HEK293 (cell line): ENCODE data around the gene ERAS.

Experiments used
- GLIS1 ChIP-seq: fragments of 450-650 bp; formaldehyde crosslinking; IDR thresholded peaks from 2 replicates; pipeline ENCODE4 v1.5.1; 2016; ENCODE audit warnings: missing biosample characterization, missing genetic modification characterization
- MZF1 ChIP-seq: fragments of 450-650 bp; formaldehyde crosslinking; IDR thresholded peaks from 2 replicates; pipeline ENCODE4 v1.5.1; 2017; ENCODE audit warnings: missing biosample characterization, missing genetic modification characterization, borderline replicate concordance
- SP2 ChIP-seq: fragments of 450-650 bp; formaldehyde crosslinking; IDR thresholded peaks from 2 replicates; pipeline ENCODE4 v1.5.1; 2016; ENCODE audit warnings: missing biosample characterization, missing genetic modification characterization
- ZBTB1 ChIP-seq: fragments of 450-650 bp; formaldehyde crosslinking; IDR thresholded peaks from 2 replicates; pipeline ENCODE4 v1.5.1; 2016; ENCODE audit warnings: missing biosample characterization, missing genetic modification characterization
- ZBTB17 ChIP-seq: fragments of 450-650 bp; formaldehyde crosslinking; IDR thresholded peaks from 2 replicates; pipeline ENCODE4 v1.5.1; 2016; ENCODE audit warnings: missing biosample characterization, missing genetic modification characterization
- ZBTB8A ChIP-seq: fragments of 450-650 bp; formaldehyde crosslinking; IDR thresholded peaks from 2 replicates; pipeline ENCODE4 v1.5.1; 2016; ENCODE audit warnings: missing biosample characterization, missing genetic modification characterization
- ZEB2 ChIP-seq: fragments of 450-650 bp; formaldehyde crosslinking; IDR thresholded peaks from 2 replicates; pipeline ENCODE4 v1.5.1; 2016; ENCODE audit warnings: missing biosample characterization, missing genetic modification characterization
- ZFP3 ChIP-seq: fragments of 450-650 bp; formaldehyde crosslinking; IDR thresholded peaks from 2 replicates; pipeline ENCODE4 v1.5.1; 2016; ENCODE audit warnings: low read depth, missing biosample characterization, missing genetic modification characterization
- ZFP69B ChIP-seq: fragments of 450-650 bp; formaldehyde crosslinking; IDR thresholded peaks from 2 replicates; pipeline ENCODE4 v1.5.1; 2016; ENCODE audit warnings: missing biosample characterization, missing genetic modification characterization
- ZNF10 ChIP-seq: fragments of 450-650 bp; formaldehyde crosslinking; IDR thresholded peaks from 2 replicates; pipeline ENCODE4 v1.5.1; 2017; ENCODE audit warnings: missing biosample characterization, missing genetic modification characterization
- ZNF24 ChIP-seq: fragments of 450-650 bp; formaldehyde crosslinking; IDR thresholded peaks from 2 replicates; pipeline ENCODE4 v1.5.1; 2016; ENCODE audit warnings: missing biosample characterization, missing genetic modification characterization
- ZNF248 ChIP-seq: fragments of 450-650 bp; formaldehyde crosslinking; IDR thresholded peaks from 2 replicates; pipeline ENCODE4 v1.5.1; 2017; ENCODE audit warnings: missing biosample characterization, missing genetic modification characterization
- ZNF311 ChIP-seq: fragments of 450-650 bp; formaldehyde crosslinking; IDR thresholded peaks from 2 replicates; pipeline ENCODE4 v1.5.1; 2017; ENCODE audit warnings: missing biosample characterization, missing genetic modification characterization, borderline replicate concordance
- ZNF354C ChIP-seq: fragments of 450-650 bp; formaldehyde crosslinking; IDR thresholded peaks from 2 replicates; pipeline ENCODE4 v1.5.1; 2016; ENCODE audit warnings: missing biosample characterization, missing genetic modification characterization, low read depth, borderline replicate concordance
- ZNF423 ChIP-seq: fragments of 450-650 bp; formaldehyde crosslinking; IDR thresholded peaks from 2 replicates; pipeline ENCODE4 v1.5.1; 2016; ENCODE audit warnings: missing biosample characterization, missing genetic modification characterization
- ZNF48 ChIP-seq: fragments of 450-650 bp; formaldehyde crosslinking; IDR thresholded peaks from 2 replicates; pipeline ENCODE4 v1.5.1; 2016; ENCODE audit warnings: missing biosample characterization, missing genetic modification characterization
- ZNF548 ChIP-seq: fragments of 450-650 bp; formaldehyde crosslinking; IDR thresholded peaks from 2 replicates; pipeline ENCODE4 v1.5.1; 2016; ENCODE audit warnings: missing biosample characterization, missing genetic modification characterization
- ZNF596 ChIP-seq: fragments of 450-650 bp; IDR thresholded peaks from 2 replicates; pipeline ENCODE4 v1.5.0; 2018; ENCODE audit warnings: missing biosample characterization, mild to moderate bottlenecking, missing genetic modification characterization, moderate library complexity
- ZNF629 ChIP-seq: fragments of 450-650 bp; formaldehyde crosslinking; IDR thresholded peaks from 2 replicates; pipeline ENCODE4 v1.5.1; 2017; ENCODE audit warnings: missing biosample characterization, missing genetic modification characterization
- ZNF660 ChIP-seq: fragments of 450-650 bp; IDR thresholded peaks from 2 replicates; pipeline ENCODE4 v1.5.1; 2018; ENCODE audit warnings: missing biosample characterization, mild to moderate bottlenecking, missing genetic modification characterization
- TF ChIP-seq, protein P1 (sequence below): fragments of 450-650 bp; formaldehyde crosslinking; IDR thresholded peaks from 2 replicates; pipeline ENCODE4 v1.5.1; 2017; ENCODE audit warnings: missing biosample characterization, missing genetic modification characterization
- TF ChIP-seq, protein P2 (sequence below): fragments of 450-650 bp; formaldehyde crosslinking; IDR thresholded peaks from 2 replicates; pipeline ENCODE4 v1.5.1; 2017; ENCODE audit warnings: missing biosample characterization, missing genetic modification characterization
- TF ChIP-seq, protein P3 (sequence below): fragments of 450-650 bp; formaldehyde crosslinking; IDR thresholded peaks from 2 replicates; pipeline ENCODE4 v1.5.1; 2016; ENCODE audit warnings: missing biosample characterization, missing genetic modification characterization
- TF ChIP-seq, protein P4 (sequence below): fragments of 450-650 bp; formaldehyde crosslinking; IDR thresholded peaks from 2 replicates; pipeline ENCODE4 v1.5.1; 2016; ENCODE audit warnings: missing biosample characterization, missing genetic modification characterization
- TF ChIP-seq, protein P5 (sequence below): sonication (generic); formaldehyde crosslinking; IDR thresholded peaks from 2 replicates; pipeline ENCODE4 v1.8.1; 2022; ENCODE audit warnings: mild to moderate bottlenecking, moderate library complexity, missing genetic modification reagents
- TF ChIP-seq, protein P6 (sequence below): fragments of 450-650 bp; formaldehyde crosslinking; IDR thresholded peaks from 2 replicates; pipeline ENCODE4 v1.5.1; 2016; ENCODE audit warnings: missing biosample characterization, missing genetic modification characterization, low read depth
- TF ChIP-seq, protein P7 (sequence below): fragments of 450-650 bp; formaldehyde crosslinking; IDR thresholded peaks from 2 replicates; pipeline ENCODE4 v1.5.1; 2016; ENCODE audit warnings: missing biosample characterization, missing genetic modification characterization

ERAS gene

DNA sequence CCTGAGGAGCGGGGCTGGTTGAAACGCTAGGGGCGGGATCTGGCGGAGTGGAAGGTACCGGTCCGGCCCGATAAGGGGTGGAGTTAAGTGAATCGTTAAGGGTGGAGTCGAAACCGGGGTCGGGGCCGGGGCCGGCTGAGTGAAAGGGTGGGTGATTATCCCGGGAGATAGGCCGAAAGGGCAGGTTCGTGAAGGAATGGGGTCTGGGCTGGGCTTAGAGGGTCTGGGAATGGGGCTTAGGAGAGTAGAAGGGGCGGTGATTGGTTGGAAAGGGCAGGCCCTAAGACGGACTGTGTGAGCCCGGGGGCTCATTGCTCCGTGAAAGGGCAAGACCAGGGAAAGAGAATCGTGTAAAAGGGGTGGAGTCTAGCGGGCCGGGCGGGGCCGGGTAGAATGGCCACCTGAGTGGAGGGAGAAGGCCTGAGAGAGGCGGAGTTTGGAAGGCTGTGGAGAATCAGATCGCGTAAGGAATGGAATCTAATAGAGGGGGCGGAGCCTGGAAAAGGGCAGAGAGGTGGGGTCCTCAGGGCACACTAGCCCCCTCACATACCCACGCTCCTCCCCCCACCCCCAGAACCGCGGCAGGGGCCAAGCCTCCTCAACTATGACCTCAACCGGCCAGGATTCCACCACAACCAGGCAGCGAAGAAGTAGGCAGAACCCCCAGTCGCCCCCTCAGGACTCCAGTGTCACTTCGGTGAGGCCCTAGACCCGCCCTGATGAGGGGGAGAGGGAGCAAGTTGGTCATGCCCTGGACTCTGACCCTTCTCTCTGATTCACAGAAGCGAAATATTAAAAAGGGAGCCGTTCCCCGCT, 24.0 kb upstream of the ERAS start (continued):
- TF ChIP-seq, protein P1, sequence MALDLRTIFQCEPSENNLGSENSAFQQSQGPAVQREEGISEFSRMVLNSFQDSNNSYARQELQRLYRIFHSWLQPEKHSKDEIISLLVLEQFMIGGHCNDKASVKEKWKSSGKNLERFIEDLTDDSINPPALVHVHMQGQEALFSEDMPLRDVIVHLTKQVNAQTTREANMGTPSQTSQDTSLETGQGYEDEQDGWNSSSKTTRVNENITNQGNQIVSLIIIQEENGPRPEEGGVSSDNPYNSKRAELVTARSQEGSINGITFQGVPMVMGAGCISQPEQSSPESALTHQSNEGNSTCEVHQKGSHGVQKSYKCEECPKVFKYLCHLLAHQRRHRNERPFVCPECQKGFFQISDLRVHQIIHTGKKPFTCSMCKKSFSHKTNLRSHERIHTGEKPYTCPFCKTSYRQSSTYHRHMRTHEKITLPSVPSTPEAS = no peak
- TF ChIP-seq ZBTB17 (tag by site-specific recombination) = peak; percentile 79
- no peak for TF ChIP-seq MZF1 (tag by site-specific recombination)
- TF ChIP-seq, protein P2, sequence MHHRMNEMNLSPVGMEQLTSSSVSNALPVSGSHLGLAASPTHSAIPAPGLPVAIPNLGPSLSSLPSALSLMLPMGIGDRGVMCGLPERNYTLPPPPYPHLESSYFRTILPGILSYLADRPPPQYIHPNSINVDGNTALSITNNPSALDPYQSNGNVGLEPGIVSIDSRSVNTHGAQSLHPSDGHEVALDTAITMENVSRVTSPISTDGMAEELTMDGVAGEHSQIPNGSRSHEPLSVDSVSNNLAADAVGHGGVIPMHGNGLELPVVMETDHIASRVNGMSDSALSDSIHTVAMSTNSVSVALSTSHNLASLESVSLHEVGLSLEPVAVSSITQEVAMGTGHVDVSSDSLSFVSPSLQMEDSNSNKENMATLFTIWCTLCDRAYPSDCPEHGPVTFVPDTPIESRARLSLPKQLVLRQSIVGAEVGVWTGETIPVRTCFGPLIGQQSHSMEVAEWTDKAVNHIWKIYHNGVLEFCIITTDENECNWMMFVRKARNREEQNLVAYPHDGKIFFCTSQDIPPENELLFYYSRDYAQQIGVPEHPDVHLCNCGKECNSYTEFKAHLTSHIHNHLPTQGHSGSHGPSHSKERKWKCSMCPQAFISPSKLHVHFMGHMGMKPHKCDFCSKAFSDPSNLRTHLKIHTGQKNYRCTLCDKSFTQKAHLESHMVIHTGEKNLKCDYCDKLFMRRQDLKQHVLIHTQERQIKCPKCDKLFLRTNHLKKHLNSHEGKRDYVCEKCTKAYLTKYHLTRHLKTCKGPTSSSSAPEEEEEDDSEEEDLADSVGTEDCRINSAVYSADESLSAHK (tag by site-specific recombination) = no peak
- TF ChIP-seq, protein P3, sequence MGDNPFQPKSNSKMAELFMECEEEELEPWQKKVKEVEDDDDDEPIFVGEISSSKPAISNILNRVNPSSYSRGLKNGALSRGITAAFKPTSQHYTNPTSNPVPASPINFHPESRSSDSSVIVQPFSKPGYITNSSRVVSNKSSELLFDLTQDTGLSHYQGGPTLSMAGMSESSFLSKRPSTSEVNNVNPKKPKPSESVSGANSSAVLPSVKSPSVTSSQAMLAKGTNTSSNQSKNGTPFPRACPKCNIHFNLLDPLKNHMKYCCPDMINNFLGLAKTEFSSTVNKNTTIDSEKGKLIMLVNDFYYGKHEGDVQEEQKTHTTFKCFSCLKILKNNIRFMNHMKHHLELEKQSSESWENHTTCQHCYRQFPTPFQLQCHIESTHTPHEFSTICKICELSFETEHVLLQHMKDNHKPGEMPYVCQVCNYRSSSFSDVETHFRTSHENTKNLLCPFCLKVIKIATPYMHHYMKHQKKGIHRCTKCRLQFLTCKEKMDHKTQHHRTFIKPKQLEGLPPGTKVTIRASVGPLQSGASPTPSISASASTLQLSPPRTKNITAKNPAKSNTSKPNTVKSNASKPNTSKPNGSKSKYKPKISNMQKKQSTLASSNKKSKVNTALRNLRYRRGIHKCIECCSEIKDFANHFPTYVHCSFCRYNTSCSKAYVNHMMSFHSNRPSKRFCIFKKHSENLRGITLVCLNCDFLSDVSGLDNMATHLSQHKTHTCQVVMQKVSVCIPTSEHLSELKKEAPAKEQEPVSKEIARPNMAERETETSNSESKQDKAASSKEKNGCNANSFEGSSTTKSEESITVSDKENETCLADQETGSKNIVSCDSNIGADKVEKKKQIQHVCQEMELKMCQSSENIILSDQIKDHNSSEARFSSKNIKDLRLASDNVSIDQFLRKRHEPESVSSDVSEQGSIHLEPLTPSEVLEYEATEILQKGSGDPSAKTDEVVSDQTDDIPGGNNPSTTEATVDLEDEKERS (tag by site-specific recombination) = no peak
- TF ChIP-seq ZNF596 (tag by site-specific recombination) = no peak
- TF ChIP-seq ZFP3 (tag by site-specific recombination) = no peak
- no peak for TF ChIP-seq ZNF311 (tag by site-specific recombination)
- TF ChIP-seq, protein P4, sequence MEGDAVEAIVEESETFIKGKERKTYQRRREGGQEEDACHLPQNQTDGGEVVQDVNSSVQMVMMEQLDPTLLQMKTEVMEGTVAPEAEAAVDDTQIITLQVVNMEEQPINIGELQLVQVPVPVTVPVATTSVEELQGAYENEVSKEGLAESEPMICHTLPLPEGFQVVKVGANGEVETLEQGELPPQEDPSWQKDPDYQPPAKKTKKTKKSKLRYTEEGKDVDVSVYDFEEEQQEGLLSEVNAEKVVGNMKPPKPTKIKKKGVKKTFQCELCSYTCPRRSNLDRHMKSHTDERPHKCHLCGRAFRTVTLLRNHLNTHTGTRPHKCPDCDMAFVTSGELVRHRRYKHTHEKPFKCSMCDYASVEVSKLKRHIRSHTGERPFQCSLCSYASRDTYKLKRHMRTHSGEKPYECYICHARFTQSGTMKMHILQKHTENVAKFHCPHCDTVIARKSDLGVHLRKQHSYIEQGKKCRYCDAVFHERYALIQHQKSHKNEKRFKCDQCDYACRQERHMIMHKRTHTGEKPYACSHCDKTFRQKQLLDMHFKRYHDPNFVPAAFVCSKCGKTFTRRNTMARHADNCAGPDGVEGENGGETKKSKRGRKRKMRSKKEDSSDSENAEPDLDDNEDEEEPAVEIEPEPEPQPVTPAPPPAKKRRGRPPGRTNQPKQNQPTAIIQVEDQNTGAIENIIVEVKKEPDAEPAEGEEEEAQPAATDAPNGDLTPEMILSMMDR = 0 out of 2 replicates have a peak, but pooled peaks have one; percentile 14
- TF ChIP-seq ZNF354C (tag by site-specific recombination) = no peak
- TF ChIP-seq ZBTB8A (tag by site-specific recombination) = peak; percentile 57; the same call in 1 of the 2 replicates
- TF ChIP-seq ZBTB1 (tag by site-specific recombination) = no peak
- no peak for TF ChIP-seq ZNF423 (tag by site-specific recombination)
- TF ChIP-seq, protein P5, sequence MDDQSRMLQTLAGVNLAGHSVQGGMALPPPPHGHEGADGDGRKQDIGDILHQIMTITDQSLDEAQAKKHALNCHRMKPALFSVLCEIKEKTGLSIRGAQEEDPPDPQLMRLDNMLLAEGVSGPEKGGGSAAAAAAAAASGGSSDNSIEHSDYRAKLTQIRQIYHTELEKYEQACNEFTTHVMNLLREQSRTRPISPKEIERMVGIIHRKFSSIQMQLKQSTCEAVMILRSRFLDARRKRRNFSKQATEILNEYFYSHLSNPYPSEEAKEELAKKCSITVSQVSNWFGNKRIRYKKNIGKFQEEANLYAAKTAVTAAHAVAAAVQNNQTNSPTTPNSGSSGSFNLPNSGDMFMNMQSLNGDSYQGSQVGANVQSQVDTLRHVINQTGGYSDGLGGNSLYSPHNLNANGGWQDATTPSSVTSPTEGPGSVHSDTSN (CRISPR knock-in tag) = no peak
- 0 out of 2 replicates have a peak, but pooled peaks have one; percentile 9 for TF ChIP-seq GLIS1
- no peak for TF ChIP-seq ZNF660 (tag by site-specific recombination)
- TF ChIP-seq ZNF24 = no peak
- TF ChIP-seq ZNF248 (tag by site-specific recombination) = no peak
- TF ChIP-seq, protein P6, sequence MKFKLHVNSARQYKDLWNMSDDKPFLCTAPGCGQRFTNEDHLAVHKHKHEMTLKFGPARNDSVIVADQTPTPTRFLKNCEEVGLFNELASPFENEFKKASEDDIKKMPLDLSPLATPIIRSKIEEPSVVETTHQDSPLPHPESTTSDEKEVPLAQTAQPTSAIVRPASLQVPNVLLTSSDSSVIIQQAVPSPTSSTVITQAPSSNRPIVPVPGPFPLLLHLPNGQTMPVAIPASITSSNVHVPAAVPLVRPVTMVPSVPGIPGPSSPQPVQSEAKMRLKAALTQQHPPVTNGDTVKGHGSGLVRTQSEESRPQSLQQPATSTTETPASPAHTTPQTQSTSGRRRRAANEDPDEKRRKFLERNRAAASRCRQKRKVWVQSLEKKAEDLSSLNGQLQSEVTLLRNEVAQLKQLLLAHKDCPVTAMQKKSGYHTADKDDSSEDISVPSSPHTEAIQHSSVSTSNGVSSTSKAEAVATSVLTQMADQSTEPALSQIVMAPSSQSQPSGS = no peak
- TF ChIP-seq ZNF629 (tag by site-specific recombination) = peak; percentile 44; the same call in 1 of the 2 replicates
- TF ChIP-seq ZNF10 = no peak
- no peak for TF ChIP-seq ZNF548 (tag by site-specific recombination)
- peak; percentile 69 for TF ChIP-seq ZEB2
- peak; percentile 69 for TF ChIP-seq SP2 (tag by site-specific recombination)
- no peak for TF ChIP-seq ZNF48 (tag by site-specific recombination)
- TF ChIP-seq, protein P7, sequence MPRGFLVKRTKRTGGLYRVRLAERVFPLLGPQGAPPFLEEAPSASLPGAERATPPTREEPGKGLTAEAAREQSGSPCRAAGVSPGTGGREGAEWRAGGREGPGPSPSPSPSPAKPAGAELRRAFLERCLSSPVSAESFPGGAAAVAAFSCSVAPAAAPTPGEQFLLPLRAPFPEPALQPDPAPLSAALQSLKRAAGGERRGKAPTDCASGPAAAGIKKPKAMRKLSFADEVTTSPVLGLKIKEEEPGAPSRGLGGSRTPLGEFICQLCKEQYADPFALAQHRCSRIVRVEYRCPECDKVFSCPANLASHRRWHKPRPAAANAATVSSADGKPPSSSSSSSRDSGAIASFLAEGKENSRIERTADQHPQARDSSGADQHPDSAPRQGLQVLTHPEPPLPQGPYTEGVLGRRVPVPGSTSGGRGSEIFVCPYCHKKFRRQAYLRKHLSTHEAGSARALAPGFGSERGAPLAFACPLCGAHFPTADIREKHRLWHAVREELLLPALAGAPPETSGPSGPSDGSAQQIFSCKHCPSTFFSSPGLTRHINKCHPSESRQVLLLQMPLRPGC (tag by site-specific recombination) = no peak
- TF ChIP-seq ZFP69B (tag by site-specific recombination) = peak; percentile 49; the same call in 1 of the 2 replicates
